Non-pigmented ciliary epithelial cell (primary cell): ENCODE measurements around the gene OR4F6.

ENCODE experiments used
- DNase-seq: peaks from one replicate; pipeline ENCODE4 v3.0.0-alpha.2; 2010; ENCODE audit warnings: low read depth

Gene OR4F6

GRCh38 chr15:101804941-101805340 lies 1.6 kb downstream of the OR4F6 start:
- DNase-seq: no peak

DNA sequence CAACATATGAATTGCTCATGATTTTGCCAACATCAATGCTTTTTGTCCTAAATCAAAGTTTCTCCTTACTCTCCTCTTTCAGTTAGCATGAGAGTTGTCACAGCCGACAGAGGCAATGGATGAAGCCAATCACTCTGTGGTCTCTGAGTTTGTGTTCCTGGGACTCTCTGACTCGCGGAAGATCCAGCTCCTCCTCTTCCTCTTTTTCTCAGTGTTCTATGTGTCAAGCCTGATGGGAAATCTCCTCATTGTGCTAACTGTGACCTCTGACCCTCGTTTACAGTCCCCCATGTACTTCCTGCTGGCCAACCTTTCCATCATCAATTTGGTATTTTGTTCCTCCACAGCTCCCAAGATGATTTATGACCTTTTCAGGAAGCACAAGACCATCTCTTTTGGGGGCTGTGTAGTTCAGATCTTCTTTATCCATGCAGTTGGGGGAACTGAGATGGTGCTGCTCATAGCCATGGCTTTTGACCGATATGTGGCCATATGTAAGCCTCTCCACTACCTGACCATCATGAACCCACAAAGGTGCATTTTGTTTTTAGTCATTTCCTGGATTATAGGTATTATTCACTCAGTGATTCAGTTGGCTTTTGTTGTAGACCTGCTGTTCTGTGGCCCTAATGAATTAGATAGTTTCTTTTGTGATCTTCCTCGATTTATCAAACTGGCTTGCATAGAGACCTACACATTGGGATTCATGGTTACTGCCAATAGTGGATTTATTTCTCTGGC lies 2.5 kb downstream of the OR4F6 start:
- no peak for DNase-seq

- DNase-seq: no peak
Observed at GRCh38 chr15:101807345-101807945, 4.1 kb downstream of the OR4F6 start.

GRCh38 chr15:101808201-101808600 lies 4.9 kb downstream of the OR4F6 start:
- no peak for DNase-seq

DNA sequence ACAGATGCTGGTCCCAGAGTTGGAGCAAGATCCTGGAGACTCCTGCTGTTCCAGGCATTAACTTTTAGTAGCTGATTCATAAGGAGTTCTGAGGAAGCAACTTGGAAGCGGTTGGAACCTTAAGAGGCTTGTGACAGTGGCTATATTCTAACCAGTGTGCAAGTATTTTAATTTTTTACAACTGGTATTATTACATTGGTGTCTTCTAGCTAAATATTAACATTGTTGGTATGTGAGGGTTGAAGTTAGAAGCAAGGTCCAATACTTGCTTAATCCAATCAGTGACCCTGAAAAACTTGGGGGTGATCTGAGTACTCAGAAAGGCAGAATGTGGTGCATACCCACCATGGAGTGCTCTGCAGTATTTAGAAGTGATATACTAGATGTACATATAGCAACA lies 7.1 kb downstream of the OR4F6 start:
- DNase-seq: no peak

DNA sequence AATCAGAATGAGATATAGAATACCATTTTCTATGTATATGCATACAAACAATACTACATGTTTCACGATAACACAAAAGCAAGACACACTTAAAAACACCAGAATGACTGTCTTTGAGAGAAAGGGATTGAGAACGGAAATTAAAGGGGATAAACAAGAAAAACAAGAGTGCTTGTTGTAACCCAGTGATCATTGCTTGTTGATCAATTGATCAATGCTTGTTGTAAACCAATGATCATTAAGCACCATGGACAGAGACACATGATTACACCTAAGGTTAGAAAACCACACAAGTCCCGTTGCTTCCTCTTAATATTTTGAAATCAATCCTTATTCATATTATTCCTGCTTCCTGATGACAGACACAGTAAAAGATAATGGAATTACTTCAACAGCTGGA lies 7.6 kb downstream of the OR4F6 start:
- DNase-seq: no peak

DNA sequence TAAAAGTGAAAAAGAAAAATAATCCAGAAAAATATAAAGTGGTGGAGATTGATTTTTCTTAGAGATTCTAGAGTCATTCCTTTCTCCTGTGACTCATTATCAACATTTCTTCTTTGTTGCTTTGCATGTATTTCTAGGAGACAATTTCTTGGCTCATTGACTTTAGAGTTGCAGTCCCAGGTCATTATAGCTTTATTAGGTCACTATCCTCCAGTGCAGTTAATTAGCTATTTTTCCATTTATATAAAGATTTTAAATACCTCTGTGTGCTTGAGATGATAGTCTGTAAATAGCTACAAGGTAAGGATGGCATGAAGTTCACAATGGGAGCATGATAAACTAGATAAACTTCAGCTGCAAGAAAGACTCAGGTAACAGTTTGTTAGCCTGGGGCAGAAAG lies 8.6 kb downstream of the OR4F6 start, which contains the start of gene OR4F15:
Gene OR4F15, plus strand, starts transcription at position 301 of the 400 bp plus-strand sequence. CDS start 5,985 bp downstream, outside the sequence.
- DNase-seq: no peak

GRCh38 chr15:101813803-101814534 lies 10.7 kb downstream of the OR4F6 start:
- DNase-seq: no peak

GRCh38 chr15:101820781-101821180 lies 17.5 kb downstream of the OR4F6 start:
- no peak for DNase-seq

GRCh38 chr15:101827257-101827656 lies 23.9 kb downstream of the OR4F6 start:
- DNase-seq: no peak

GRCh38 chr15:101828774-101829173 lies 25.5 kb downstream of the OR4F6 start:
- no peak for DNase-seq

DNA sequence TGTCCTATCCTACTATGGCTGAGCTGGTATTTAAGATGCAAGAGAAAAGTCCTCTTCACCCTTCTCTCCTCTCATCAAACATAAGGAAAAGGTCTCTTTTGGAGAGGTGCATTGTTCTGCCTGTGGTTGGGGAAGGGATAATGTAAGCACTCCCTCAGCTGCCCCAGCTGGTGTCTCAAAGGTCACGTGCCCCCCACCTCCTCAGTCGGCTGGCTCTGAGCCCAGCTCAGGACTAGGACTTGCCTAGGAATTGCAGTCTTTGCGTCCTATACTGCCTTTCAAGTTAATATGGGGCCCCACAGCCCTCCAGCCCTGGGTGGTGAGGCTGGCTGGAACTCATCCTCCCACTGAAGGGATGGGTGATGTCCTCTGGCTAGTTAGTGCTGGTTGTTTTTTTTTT lies 38.3 kb downstream of the OR4F6 start:
- no peak for DNase-seq

- DNase-seq: no peak
Observed at GRCh38 chr15:101844916-101845315, 41.6 kb downstream of the OR4F6 start.

- no peak for DNase-seq
Observed at GRCh38 chr15:101852356-101852755, 49.0 kb downstream of the OR4F6 start.
